GM18907 (cell line): Measurements from ENCODE around the gene CD276.
A peak's percentile ranks its signal among the peaks of the same experiment; 100 is the strongest.
"Not testable (repeated sequence)": the region's sequence is repeated elsewhere in the genome, so short reads cannot be mapped to it uniquely, and the experiment has no call there.

ENCODE experiments used
- ATAC-seq: cut with Tn5 transposase; IDR thresholded peaks from one replicate; pipeline ENCODE4 v1.9.1; 2021; ENCODE audit warnings: mild to moderate bottlenecking, moderate library complexity; ENCODE audit not compliant: unreplicated experiment

The CD276 gene

GRCh38 chr15:73684581-73685455 is 635 bp downstream of the CD276 start:
- no peak for ATAC-seq

- no peak for ATAC-seq
Observed at GRCh38 chr15:73685981-73686380, 1.8 kb downstream of the CD276 start.

- no peak for ATAC-seq
Observed at GRCh38 chr15:73686781-73687256, 2.6 kb downstream of the CD276 start.

- ATAC-seq = no peak
Observed at GRCh38 chr15:73687351-73687750, 3.2 kb downstream of the CD276 start.

GRCh38 chr15:73688455-73688854 is 4.3 kb downstream of the CD276 start:
- ATAC-seq = no peak

GRCh38 chr15:73691396-73691795 is 7.2 kb downstream of the CD276 start:
- no peak for ATAC-seq

- ATAC-seq = no peak
Observed at GRCh38 chr15:73694419-73694818, 10.2 kb downstream of the CD276 start.

- ATAC-seq = no peak
Observed at GRCh38 chr15:73695773-73696640, 11.8 kb downstream of the CD276 start.

- no peak for ATAC-seq
Observed at GRCh38 chr15:73696641-73697001, 12.4 kb downstream of the CD276 start.

- ATAC-seq = peak; percentile 81
Observed at GRCh38 chr15:73697033-73697467, 12.9 kb downstream of the CD276 start.

GRCh38 chr15:73699249-73700040 is 15.3 kb downstream of the CD276 start:
- ATAC-seq = no peak

- no peak for ATAC-seq
Observed at GRCh38 chr15:73700041-73700842, 16.1 kb downstream of the CD276 start.

- not testable (repeated sequence) for ATAC-seq
Observed at GRCh38 chr15:73702311-73703239, 18.4 kb downstream of the CD276 start.

GRCh38 chr15:73703601-73704000 is 19.4 kb downstream of the CD276 start:
- not testable (repeated sequence) for ATAC-seq

- not testable (repeated sequence) for ATAC-seq
Observed at GRCh38 chr15:73704142-73704868, 20.1 kb downstream of the CD276 start.

GRCh38 chr15:73704869-73705645 is 20.9 kb downstream of the CD276 start:
- ATAC-seq = no peak

GRCh38 chr15:73708691-73709090 is 24.5 kb downstream of the CD276 start:
- no peak for ATAC-seq
